Heart right ventricle (tissue), 16 donors: Measurements from ENCODE around the gene TPP2. TPM values are rescaled to one million over a fixed set of nuclear protein-coding genes. Genes with fewer than 3 reads are reported as not detected.

Experiments
- ATAC-seq, 8 donors: fragments of 200-7000 bp; cut with Tn5 transposase; one replicate each; pipeline ENCODE4 v1.9.1; 2020; ENCODE audit warnings: mild to moderate bottlenecking in 8 of 8, moderate library complexity in 8 of 8, moderate number of reproducible peaks in 1 of 8
- DNase-seq, 2 donors: peaks; one replicate each; pipeline ENCODE4 v3.0.0-alpha.2; 2020
- H3K27ac ChIP-seq, 10 donors: fragments of 200-600 bp; sonication (generic) in 2 of 10; one replicate each; pipeline versions ENCODE4 v1.5.0 to v1.8.0; 2020 to 2022; ENCODE audit warnings: mild to moderate bottlenecking in 3 of 10
- H3K27me3 ChIP-seq, 7 donors: fragments of 200-600 bp; one replicate each; pipeline ENCODE4 v1.8.0; 2021 to 2022; ENCODE audit warnings: mild to moderate bottlenecking in 2 of 7
- H3K36me3 ChIP-seq, 9 donors: fragments of 200-600 bp; sonication (generic) in 1 of 9; one replicate each; pipeline versions ENCODE4 v1.5.0 to v1.8.0; 2020 to 2022; ENCODE audit warnings: mild to moderate bottlenecking in 2 of 9
- H3K4me1 ChIP-seq, 9 donors: fragments of 200-600 bp; sonication (generic) in 1 of 9; one replicate each; pipeline versions ENCODE4 v1.5.0 to v1.8.0; 2020 to 2022; ENCODE audit warnings: mild to moderate bottlenecking in 4 of 9
- H3K4me3 ChIP-seq, 10 donors: fragments of 200-600 bp; sonication (generic) in 2 of 10; one replicate each; pipeline versions ENCODE4 v1.5.0 to v1.8.0; 2020 to 2022; ENCODE audit warnings: mild to moderate bottlenecking in 7 of 10, moderate library complexity in 2 of 10
- H3K9me3 ChIP-seq, 11 donors: fragments of 200-600 bp in 10 of 11; sonication (generic) in 2 of 11; one replicate each; pipeline versions ENCODE4 v1.5.0 to v1.8.0; 2013 to 2022; ENCODE audit warnings: mild to moderate bottlenecking in 2 of 11, control low read depth in 1 of 11, moderate library complexity in 1 of 11
- WGBS, 2 donors: extraction: QIAGEN DNeasy Blood & Tissue Kit; methylation state at CpG; one replicate each; pipeline ENCODE4 v1.1.7; 2013; ENCODE audit warnings: inconsistent platforms in 1 of 2; 5-methylcytosine and 5-hydroxymethylcytosine counted together
- intact Hi-C, 10 donors: fragments of 100-400 bp; cut with DNase I; formaldehyde crosslinking; loops; one replicate each; pipeline versions ENCODE4 v1.11.1 to v1.14.2; 2022
- polyA plus RNA-seq, 2 donors: library from polyadenylated mRNA; stranded (reverse); fragments of 200-250 nt; gene quantifications; one replicate each; pipeline ENCODE4 v1.2.3, GENCODE V29; 2013
- total RNA-seq, 10 donors: library from RNA; stranded (reverse); fragmentation: NEBNext Ultra II Directional in 3 of 10; extraction: Animal tissue kit (Norgen Biotek cat#: 25700) in 3 of 10; gene quantifications; one replicate each; pipeline versions ENCODE4 v1.2.1 to v1.2.4, GENCODE V29; 2021 to 2023
- TF ChIP-seq, protein P1 (sequence below), 9 donors: fragments of 200-600 bp; sonication (generic) in 2 of 9; IDR thresholded peaks; one replicate each; pipeline versions ENCODE4 v1.5.0 to v1.8.0; 2021 to 2022; ENCODE audit warnings: antibody characterized with exemption in 9 of 9, mild to moderate bottlenecking in 5 of 9, moderate library complexity in 1 of 9
- donor health status: Arrhythmogenic right ventricular cardiomyopathy.
- donor health status: ischemic (EF 13 %, LVEDD 7.1; RV severe dilation, severe dysfunction).
- donor health status: healthy with polysubstance abuse.
- donor health status: DM: no; HTN: yes; CAD: no.
- donor health status: DM: no; HTN: no; CAD: no.
- donor health status: ischemic (EF 25% LVEDD 6.9; RV normal size, moderate dysfunction).
- donor health status: ischemic (EF 25% LVEDD 5.7; RV mildly dilated, moderate dysfunction).
- donor health status: healthy.
- donor health status: DM: yes; HTN: yes; CAD: no.
- donor health status: Ischemic cardiomyopathy.
- donor health status: ischemic (EF 35%, LVEDD 5.7; RV mildly dilated, moderate dysfunction).
- donor health status: nonischemic (EF 11% LVEDD 7.7; RV severe dilation, severe dysfunction).
- donor health status: DM: yes; HTN: yes; CAD: no.
- donor health status: PGD.
- donor health status: ischemic (EF 29% LVEDD 5.4; RV normal size, mild dysfunction).
- donor health status: nonischemic (EF 23%, LVEDD 6.1; RV moderate dilation, normal function).

TPP2 gene
- total and polyA plus RNA-seq, 12 donors: 13.2 to 36.8 (median 31.1) TPM

DNA sequence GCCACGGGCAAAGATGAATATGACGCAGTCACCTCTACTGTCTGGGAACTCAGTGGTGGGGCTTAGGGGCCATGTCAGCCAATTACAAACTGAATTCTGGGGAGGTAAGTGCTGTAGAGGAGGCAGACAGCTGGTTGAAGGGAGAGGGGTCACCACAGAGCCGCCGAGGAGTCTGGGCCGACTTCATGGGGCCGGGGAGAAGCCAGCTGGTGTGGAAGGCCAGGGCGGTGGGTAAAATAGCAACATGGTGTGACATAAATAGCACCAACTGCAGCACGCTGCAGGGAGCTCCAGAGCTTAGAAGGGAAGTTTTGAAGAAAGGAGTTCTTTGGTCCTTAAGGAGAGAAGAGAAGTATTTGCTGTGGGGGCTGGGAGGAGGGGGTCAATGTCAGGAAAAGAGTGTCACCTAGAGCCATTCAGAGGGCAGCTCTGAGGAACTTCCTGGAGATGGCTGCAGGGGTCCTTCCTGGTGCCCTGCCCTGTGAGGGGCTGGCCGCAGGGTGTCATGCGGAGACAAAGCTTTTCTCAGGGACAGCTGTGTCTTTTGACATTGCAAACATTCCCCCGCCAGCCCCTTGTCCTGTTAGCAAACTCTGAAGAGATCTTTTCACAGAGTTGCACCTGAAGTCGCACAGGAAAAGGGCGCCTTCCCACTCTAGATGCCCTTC is 91.7 kb downstream of the TPP2 start:
- Histone ChIP-seq H3K4me1 (no peaks in the 10 kb centered on the region), H3K9me3 (no peaks in the 10 kb centered on the region), H3K27ac (no peak overlapping the region), H3K27me3 (peaks cover 0 to 14% (median 3%) of the 10 kb centered on the region in 7 donors), H3K36me3 (no peaks in the 10 kb centered on the region), H3K4me3 (no peak overlapping the region)
- 54 to 57% methylated on average over 13 of the region's 13 CpGs for WGBS, 2 donors
- DNase-seq: no peak
- intact Hi-C loops: no loop called here
- TF ChIP-seq, protein P1, sequence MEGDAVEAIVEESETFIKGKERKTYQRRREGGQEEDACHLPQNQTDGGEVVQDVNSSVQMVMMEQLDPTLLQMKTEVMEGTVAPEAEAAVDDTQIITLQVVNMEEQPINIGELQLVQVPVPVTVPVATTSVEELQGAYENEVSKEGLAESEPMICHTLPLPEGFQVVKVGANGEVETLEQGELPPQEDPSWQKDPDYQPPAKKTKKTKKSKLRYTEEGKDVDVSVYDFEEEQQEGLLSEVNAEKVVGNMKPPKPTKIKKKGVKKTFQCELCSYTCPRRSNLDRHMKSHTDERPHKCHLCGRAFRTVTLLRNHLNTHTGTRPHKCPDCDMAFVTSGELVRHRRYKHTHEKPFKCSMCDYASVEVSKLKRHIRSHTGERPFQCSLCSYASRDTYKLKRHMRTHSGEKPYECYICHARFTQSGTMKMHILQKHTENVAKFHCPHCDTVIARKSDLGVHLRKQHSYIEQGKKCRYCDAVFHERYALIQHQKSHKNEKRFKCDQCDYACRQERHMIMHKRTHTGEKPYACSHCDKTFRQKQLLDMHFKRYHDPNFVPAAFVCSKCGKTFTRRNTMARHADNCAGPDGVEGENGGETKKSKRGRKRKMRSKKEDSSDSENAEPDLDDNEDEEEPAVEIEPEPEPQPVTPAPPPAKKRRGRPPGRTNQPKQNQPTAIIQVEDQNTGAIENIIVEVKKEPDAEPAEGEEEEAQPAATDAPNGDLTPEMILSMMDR (IDR thresholded peaks at IDR 0.05): no peak
- ATAC-seq: peak in 1 of 8 donors; percentile 35

DNA sequence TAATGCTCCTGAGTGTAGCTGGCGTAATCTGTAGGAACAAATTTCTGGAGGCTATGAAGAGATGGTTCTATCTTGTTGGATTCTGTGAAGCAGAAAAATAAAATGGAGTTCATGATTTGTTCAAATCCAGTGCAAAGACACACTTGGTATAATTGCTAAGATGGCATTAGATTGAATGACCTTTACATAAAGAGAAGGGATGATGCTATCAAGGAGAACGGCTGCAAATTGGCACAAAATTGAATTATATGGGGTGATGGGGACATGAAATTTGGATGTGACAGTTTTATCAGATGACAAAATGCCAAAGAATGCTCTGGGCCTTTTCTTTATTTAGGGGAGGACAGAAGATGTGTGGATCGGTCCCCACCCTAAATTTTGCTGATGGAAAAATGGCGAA is 94.1 kb downstream of the TPP2 start:
- no peaks in the 10 kb centered on the region for H3K36me3 ChIP-seq
- peaks cover 0 to 25% (median 3%) of the 10 kb centered on the region in 7 donors for H3K27me3 ChIP-seq
- H3K4me3 ChIP-seq: no peak overlapping the region
- no peaks in the 10 kb centered on the region for H3K9me3 ChIP-seq
- TF ChIP-seq, protein P1 (IDR thresholded peaks at IDR 0.05): no peak
- 88 to 93% methylated on average over 4 of the region's 4 CpGs for WGBS, 2 donors
- no peaks in the 10 kb centered on the region for H3K4me1 ChIP-seq
- ATAC-seq: no peak
- no peak for DNase-seq
- no peak overlapping the region for H3K27ac ChIP-seq
- intact Hi-C loops: no loop called here

DNA sequence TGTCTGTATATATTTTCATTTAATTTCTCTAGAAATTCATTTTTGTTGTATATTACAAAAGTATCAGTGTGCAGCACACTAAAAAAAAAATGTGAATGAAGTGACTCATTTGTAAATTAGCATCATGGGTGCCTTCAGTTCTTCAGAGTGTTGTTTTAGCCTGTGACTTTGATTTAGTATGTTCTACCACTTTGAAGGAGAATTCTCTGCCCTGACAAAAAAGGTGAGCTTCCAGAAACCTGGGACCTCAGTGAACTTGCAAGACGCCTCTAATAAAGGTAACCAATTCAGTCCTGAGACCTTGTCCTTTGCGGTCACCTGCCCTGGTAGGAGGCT is 95.7 kb downstream of the TPP2 start:
- TF ChIP-seq, protein P1 (IDR thresholded peaks at IDR 0.05): no peak
- no peaks in the 10 kb centered on the region for H3K36me3 ChIP-seq
- intact Hi-C loops: no loop called here
- H3K4me3 ChIP-seq: no peak overlapping the region
- DNase-seq (no peak), ATAC-seq (no peak)
- WGBS, 2 donors: 89 to 98% methylated on average over 2 of the region's 2 CpGs
- no peaks in the 10 kb centered on the region for H3K9me3 ChIP-seq
- H3K27ac ChIP-seq: no peak overlapping the region
- peaks cover 0 to 25% (median 3%) of the 10 kb centered on the region in 7 donors for H3K27me3 ChIP-seq
- no peaks in the 10 kb centered on the region for H3K4me1 ChIP-seq

DNA sequence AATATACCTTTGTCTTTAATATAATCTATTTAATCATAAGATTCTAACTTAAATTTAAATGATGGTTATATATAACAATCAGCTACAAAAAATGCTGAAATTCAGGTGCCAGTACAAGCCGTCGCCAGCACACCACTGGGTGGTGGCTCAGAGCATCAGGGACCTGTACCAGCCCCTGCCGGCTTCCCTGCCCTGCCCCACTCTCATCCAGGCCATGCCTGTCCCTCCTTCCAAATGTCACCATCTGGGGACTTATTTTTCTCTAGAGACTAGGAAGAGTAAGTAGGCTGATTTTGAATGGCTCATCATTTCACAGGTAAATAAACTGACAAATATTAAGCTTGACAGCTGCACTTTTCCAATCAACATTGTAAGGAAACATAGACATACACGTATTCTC is 96.5 kb downstream of the TPP2 start:
- WGBS, 2 donors: 86 to 97% methylated on average over 4 of the region's 4 CpGs
- no peak overlapping the region for H3K27ac ChIP-seq
- no peak overlapping the region for H3K4me3 ChIP-seq
- H3K9me3 ChIP-seq: peaks cover 0 to 3% (median 0%) of the 10 kb centered on the region in 11 donors
- intact Hi-C loops: no loop called here
- no peaks in the 10 kb centered on the region for H3K36me3 ChIP-seq
- TF ChIP-seq, protein P1 (IDR thresholded peaks at IDR 0.05): no peak
- DNase-seq (no peak), ATAC-seq (no peak)
- H3K27me3 ChIP-seq: peaks cover 0 to 25% (median 3%) of the 10 kb centered on the region in 7 donors
- no peaks in the 10 kb centered on the region for H3K4me1 ChIP-seq
